HFF-Myc (cell line): Measurements from ENCODE around the gene ZNF507.
"Not testable (repeated sequence)": the region's sequence is repeated elsewhere in the genome, so short reads cannot be mapped to it uniquely, and the experiment has no call there.

Experiments
- DNase-seq: peaks from one replicate; pipeline ENCODE4 v3.0.0-alpha.2; 2011; ENCODE audit warnings: low read depth; ENCODE audit errors: extremely low read depth
- H3K4me3 ChIP-seq: replicated peaks from 2 replicates; pipeline ENCODE4 v1.5.1; 2011; ENCODE audit warnings: low read depth, mild to moderate bottlenecking, control low read depth, low read length
- CTCF ChIP-seq: IDR thresholded peaks from 2 replicates; pipeline ENCODE4 v1.5.1; 2012; ENCODE audit warnings: mild to moderate bottlenecking, low read depth, low read length, control low read depth; ENCODE audit errors: missing control alignments

The ZNF507 gene

GRCh38 chr19:32422435-32422834 lies 77.0 kb downstream of the ZNF507 start:
- no peak for DNase-seq
- TF ChIP-seq CTCF: no peak
- no peak overlapping the region for H3K4me3 ChIP-seq

GRCh38 chr19:32423944-32424343 lies 78.5 kb downstream of the ZNF507 start:
- not testable (repeated sequence) for DNase-seq, H3K4me3 ChIP-seq

GRCh38 chr19:32427536-32427935 lies 82.1 kb downstream of the ZNF507 start:
- no peak for DNase-seq
- TF ChIP-seq CTCF: no peak
- no peak overlapping the region for H3K4me3 ChIP-seq

GRCh38 chr19:32436692-32437091 lies 91.3 kb downstream of the ZNF507 start:
- no peak for DNase-seq
- H3K4me3 ChIP-seq: no peak overlapping the region
- TF ChIP-seq CTCF: no peak

- DNase-seq: no peak
- TF ChIP-seq CTCF: no peak
Measured at GRCh38 chr19:32437096-32437495, 91.7 kb downstream of the ZNF507 start.

More at GRCh38 chr19:32437096-32437495, 91.7 kb downstream of the ZNF507 start:
- no peak overlapping the region for H3K4me3 ChIP-seq
